Fibroblast of lung (primary cell): ENCODE measurements around the gene PPARG. TPM values are rescaled to one million over a fixed set of nuclear protein-coding genes. Genes with fewer than 3 reads are reported as not detected.

Source experiments
- DNase-seq, 2 donors: peaks; one replicate each; pipeline versions ENCODE4 v3.0.0 to v3.0.0-alpha.2; 2010; ENCODE audit warnings: low read depth in 2 of 2
- H2AFZ ChIP-seq: 2 replicates; pipeline ENCODE4 v1.5.1; 2012; ENCODE audit warnings: low read length, control low read depth, inconsistent platforms
- H3K27ac ChIP-seq: 2 replicates; pipeline ENCODE4 v1.5.1; 2011; ENCODE audit warnings: low read length, control low read depth; ENCODE audit not compliant: insufficient read depth
- H3K27me3 ChIP-seq: 2 replicates; pipeline ENCODE4 v1.5.1; 2011; ENCODE audit warnings: mild to moderate bottlenecking, low read length; ENCODE audit not compliant: control insufficient read depth, insufficient read depth
- H3K36me3 ChIP-seq: 2 replicates; pipeline ENCODE4 v1.5.1; 2011; ENCODE audit warnings: low read length; ENCODE audit not compliant: control insufficient read depth, insufficient read depth
- H3K4me1 ChIP-seq: 2 replicates; pipeline ENCODE4 v1.5.1; 2011; ENCODE audit warnings: low read length; ENCODE audit not compliant: control insufficient read depth, insufficient read depth; ENCODE audit errors: extremely low read depth
- H3K4me2 ChIP-seq: 2 replicates; pipeline ENCODE4 v1.5.1; 2011; ENCODE audit warnings: low read length, control low read depth; ENCODE audit not compliant: insufficient read depth; ENCODE audit errors: extremely low read depth
- H3K4me3 ChIP-seq, 4 experiments: fragments of 200-600 bp in 1 of 4; sonication (generic) in 1 of 4; replicated peaks in 1 of 4; 2 replicates each; pipeline ENCODE4 v1.5.1; 2011 to 2016; ENCODE audit warnings: low read length in 4 of 4, low read depth in 3 of 4, mild to moderate bottlenecking in 3 of 4, control low read depth in 2 of 4, inconsistent platforms in 1 of 4, mixed read lengths in 1 of 4; ENCODE audit not compliant: insufficient read depth in 1 of 4; ENCODE audit errors: control extremely low read depth in 1 of 4
- H3K79me2 ChIP-seq: 2 replicates; pipeline ENCODE4 v1.5.1; 2012; ENCODE audit warnings: mild to moderate bottlenecking, low read length, inconsistent platforms; ENCODE audit not compliant: control insufficient read depth, insufficient read depth
- H3K9ac ChIP-seq: 2 replicates; pipeline ENCODE4 v1.5.1; 2011; ENCODE audit warnings: mild to moderate bottlenecking, low read length, control low read depth; ENCODE audit not compliant: insufficient read depth
- H3K9me3 ChIP-seq: 2 replicates; pipeline ENCODE4 v1.5.1; 2012; ENCODE audit warnings: low read depth, low read length; ENCODE audit not compliant: control insufficient read depth, insufficient read depth
- H4K20me1 ChIP-seq: 2 replicates; pipeline ENCODE4 v1.5.1; 2011; ENCODE audit warnings: low read length; ENCODE audit not compliant: control insufficient read depth, insufficient read depth; ENCODE audit errors: extremely low read depth
- CTCF ChIP-seq, 2 donors: IDR thresholded peaks in 1 of 2; conservative IDR thresholded peaks in 1 of 2; 1 replicate in 1 of 2; 2 replicates in 1 of 2; pipeline ENCODE4 v1.5.1; 2011 to 2012; ENCODE audit warnings: low read length in 2 of 2, control low read depth in 1 of 2, inconsistent platforms in 1 of 2, low read depth in 1 of 2, mild to moderate bottlenecking in 1 of 2
- EZH2 ChIP-seq: IDR thresholded peaks from 2 replicates; pipeline ENCODE4 v1.5.1; 2012; ENCODE audit warnings: low read length, control low read depth, mild to moderate bottlenecking; ENCODE audit errors: missing control alignments
- polyA plus RNA-seq, 2 donors: library from polyadenylated mRNA; depleted of rRNA in 1 of 2; stranded (reverse) in 1 of 2; unstranded in 1 of 2; fragments of >200 nt; gene quantifications; 2 replicates each; pipeline ENCODE4 v1.2.1, GENCODE V29; 2011 to 2012; ENCODE audit warnings: missing spikeins in 1 of 2
- total RNA-seq: library from RNA; depleted of rRNA; stranded (reverse); fragments of >200 nt; gene quantifications from 2 replicates; pipeline ENCODE4 v1.2.1, GENCODE V29; 2014

The PPARG gene
- total and polyA plus RNA-seq, 2 donors (not counting 1 experiment from before 2014, with no cell fraction given) = 32.8 to 42.8 TPM

- H3K79me2 ChIP-seq = no peaks in the 10 kb centered on the region
- H3K36me3 ChIP-seq = no peaks in the 10 kb centered on the region
- no peak overlapping the region for H3K9ac ChIP-seq
- H3K4me1 ChIP-seq = no peaks in the 10 kb centered on the region
- H3K4me2 ChIP-seq = no peak overlapping the region
- no peaks in the 10 kb centered on the region for H3K9me3 ChIP-seq
- TF ChIP-seq EZH2 = no peak
- no peak for TF ChIP-seq CTCF (conservative IDR thresholded peaks at IDR 0.05 in 1 of 2, IDR thresholded peaks at IDR 0.05 in 1 of 2; ENCODE audit: low read depth in 1 of 2, low read length in 2 of 2)
- no peak overlapping the region for H2AFZ ChIP-seq
- no peaks in the 10 kb centered on the region for H4K20me1 ChIP-seq
- DNase-seq = no peak
- H3K27me3 ChIP-seq = no peaks in the 10 kb centered on the region
- no peak overlapping the region for H3K27ac ChIP-seq
- H3K4me3 ChIP-seq = no peak overlapping the region
Observed at GRCh38 chr3:12415014-12415680, 126.3 kb downstream of the PPARG start.

GRCh38 chr3:12416731-12417130 lies 127.9 kb downstream of the PPARG start:
- H3K27ac ChIP-seq = no peak overlapping the region

GRCh38 chr3:12420393-12420792 lies 131.5 kb downstream of the PPARG start:
- Histone ChIP-seq H3K9me3 (no peaks in the 10 kb centered on the region), H3K27me3 (no peaks in the 10 kb centered on the region), H3K4me1 (peaks cover 2% of the 10 kb centered on the region), H3K79me2 (no peaks in the 10 kb centered on the region), H3K9ac (no peak overlapping the region), H2AFZ (no peak overlapping the region), H3K27ac (no peak overlapping the region), H3K36me3 (no peaks in the 10 kb centered on the region), H4K20me1 (no peaks in the 10 kb centered on the region), H3K4me3 (no peak overlapping the region), H3K4me2 (no peak overlapping the region)
- peak in 1 of 2 donors; percentile 12 for DNase-seq
- TF ChIP-seq CTCF (conservative IDR thresholded peaks at IDR 0.05 in 1 of 2, IDR thresholded peaks at IDR 0.05 in 1 of 2; ENCODE audit: low read depth in 1 of 2, low read length in 2 of 2) (no peak), EZH2 (no peak)

More at GRCh38 chr3:12416731-12417130, 127.9 kb downstream of the PPARG start:
- no peaks in the 10 kb centered on the region for H3K79me2 ChIP-seq
- H3K4me2 ChIP-seq = no peak overlapping the region
- H3K4me1 ChIP-seq = no peaks in the 10 kb centered on the region
- H3K4me3 ChIP-seq = no peak overlapping the region
- no peaks in the 10 kb centered on the region for H4K20me1 ChIP-seq
- no peak overlapping the region for H2AFZ ChIP-seq
- TF ChIP-seq CTCF (conservative IDR thresholded peaks at IDR 0.05 in 1 of 2, IDR thresholded peaks at IDR 0.05 in 1 of 2; ENCODE audit: low read depth in 1 of 2, low read length in 2 of 2) (no peak), EZH2 (no peak)
- no peak overlapping the region for H3K9ac ChIP-seq
- H3K27me3 ChIP-seq = no peaks in the 10 kb centered on the region
- no peak for DNase-seq
- H3K36me3 ChIP-seq = no peaks in the 10 kb centered on the region
- H3K9me3 ChIP-seq = no peaks in the 10 kb centered on the region
